GM12872 (cell line): ENCODE measurements around the gene ERI3.

ENCODE experiments used
- CTCF ChIP-seq: IDR thresholded peaks from 3 replicates; pipeline ENCODE4 v1.5.1; 2011; ENCODE audit warnings: low read depth, mild to moderate bottlenecking, low read length, moderate library complexity; ENCODE audit not compliant: insufficient read depth

Gene ERI3

GRCh38 chr1:44227211-44227610 is 127.8 kb downstream of the ERI3 start:
- no peak for TF ChIP-seq CTCF

GRCh38 chr1:44225761-44226160 is 129.3 kb downstream of the ERI3 start:
- TF ChIP-seq CTCF: no peak

GRCh38 chr1:44223187-44223610 is 131.9 kb downstream of the ERI3 start:
- TF ChIP-seq CTCF: no peak

GRCh38 chr1:44222397-44223186 is 132.5 kb downstream of the ERI3 start:
- no peak for TF ChIP-seq CTCF

- TF ChIP-seq CTCF: no peak
Measured at GRCh38 chr1:44221769-44222168, 133.3 kb downstream of the ERI3 start.

- no peak for TF ChIP-seq CTCF
Measured at GRCh38 chr1:44220755-44221154, 134.3 kb downstream of the ERI3 start.

GRCh38 chr1:44220001-44220751 is 134.9 kb downstream of the ERI3 start:
- TF ChIP-seq CTCF: no peak
